ENCODE data around the gene SLC16A4.

Gene SLC16A4

GRCh38 chr1:110350360-110350759, 40.5 kb downstream of the SLC16A4 start:
- no peak for DNase-seq

- no peak for DNase-seq
Measured at GRCh38 chr1:110348771-110349170, 42.1 kb downstream of the SLC16A4 start.

DNA sequence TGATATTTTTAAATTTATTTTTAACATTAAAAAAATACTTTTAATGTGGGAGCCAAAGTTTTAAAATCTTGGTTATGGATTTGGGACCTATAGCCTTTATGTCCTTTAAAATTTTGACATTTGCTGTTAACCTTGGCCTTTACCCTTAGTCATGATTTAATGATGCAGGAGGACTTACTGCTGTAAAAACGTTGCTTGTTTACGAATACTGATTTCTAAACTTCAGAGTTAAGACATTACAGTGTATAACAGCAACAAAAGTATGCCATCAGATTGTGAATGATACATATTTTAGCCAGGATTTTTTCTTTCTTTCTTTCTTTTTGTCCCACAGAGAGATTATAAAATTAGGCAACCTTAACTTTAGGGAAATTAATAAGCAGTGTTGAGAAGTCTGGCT, 42.8 kb downstream of the SLC16A4 start:
- no peak for DNase-seq

- peak in 1 of 2 experiments; percentile 10 for DNase-seq
Measured at GRCh38 chr1:110347182-110347893, 43.5 kb downstream of the SLC16A4 start.

- DNase-seq = no peak
Measured at GRCh38 chr1:110346690-110347089, 44.1 kb downstream of the SLC16A4 start.

- no peak for DNase-seq
Measured at GRCh38 chr1:110345480-110345879, 45.3 kb downstream of the SLC16A4 start.

- DNase-seq = no peak
Measured at GRCh38 chr1:110344152-110344551, 46.7 kb downstream of the SLC16A4 start.

GRCh38 chr1:110343249-110343648, 47.6 kb downstream of the SLC16A4 start:
- no peak for DNase-seq

- DNase-seq = peak in 1 of 2 experiments; percentile 31
Measured at GRCh38 chr1:110341872-110342331, 48.9 kb downstream of the SLC16A4 start.

DNA sequence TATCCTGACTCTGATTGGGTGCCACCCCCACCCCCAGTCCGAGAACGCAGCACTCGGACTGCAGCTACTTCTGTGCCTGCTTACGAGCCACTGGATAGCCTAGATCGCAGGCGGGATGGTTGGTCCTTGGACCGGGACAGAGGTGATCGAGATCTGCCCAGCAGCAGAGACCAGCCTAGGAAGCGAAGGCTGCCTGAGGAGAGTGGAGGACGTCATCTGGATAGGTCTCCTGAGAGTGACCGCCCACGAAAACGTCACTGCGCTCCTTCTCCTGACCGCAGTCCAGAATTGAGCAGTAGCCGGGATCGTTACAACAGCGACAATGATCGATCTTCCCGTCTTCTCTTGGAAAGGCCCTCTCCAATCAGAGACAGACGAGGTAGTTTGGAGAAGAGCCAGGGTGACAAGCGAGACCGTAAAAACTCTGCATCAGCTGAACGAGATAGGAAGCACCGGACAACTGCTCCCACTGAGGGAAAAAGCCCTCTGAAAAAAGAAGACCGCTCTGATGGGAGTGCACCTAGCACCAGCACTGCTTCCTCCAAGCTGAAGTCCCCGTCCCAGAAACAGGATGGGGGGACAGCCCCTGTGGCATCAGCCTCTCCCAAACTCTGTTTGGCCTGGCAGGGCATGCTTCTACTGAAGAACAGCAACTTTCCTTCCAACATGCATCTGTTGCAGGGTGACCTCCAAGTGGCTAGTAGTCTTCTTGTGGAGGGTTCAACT, 49.5 kb downstream of the SLC16A4 start:
- DNase-seq = peak; percentile 26 to 62

GRCh38 chr1:110340207-110340468, 50.7 kb downstream of the SLC16A4 start:
- peak in 1 of 2 experiments; percentile 55 for DNase-seq

- DNase-seq = peak; percentile 32 to 78
Measured at GRCh38 chr1:110339407-110340206, 51.2 kb downstream of the SLC16A4 start.

DNA sequence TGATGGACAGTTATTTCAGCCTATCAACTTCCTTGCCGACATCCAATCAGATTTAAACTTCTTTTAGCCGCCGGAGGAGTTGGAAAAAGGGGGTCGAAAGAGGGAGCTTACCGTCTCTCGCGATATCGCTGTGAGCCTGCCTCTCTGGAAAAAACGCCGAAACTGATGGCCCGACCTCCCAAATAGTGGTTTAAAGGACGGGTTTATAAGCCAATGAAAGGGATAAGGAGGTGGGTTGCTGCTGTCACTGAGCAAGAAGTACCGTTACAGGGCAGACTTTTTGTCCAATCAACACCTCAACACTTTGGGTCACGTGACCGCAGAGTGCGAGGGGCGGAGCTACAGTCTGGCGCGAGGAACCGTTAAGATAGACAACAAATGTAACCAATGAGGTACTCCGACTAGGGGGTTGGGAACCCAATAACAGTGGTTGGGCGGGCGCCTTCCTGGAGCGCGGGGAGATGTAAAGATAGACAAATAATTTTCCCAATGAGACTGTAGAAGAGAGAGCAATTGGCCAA, 51.9 kb downstream of the SLC16A4 start, which contains the start of gene RBM15:
RBM15 (plus strand) TSS at position 492 of the 521 bp plus-strand sequence; CDS start at position 521, 29 bp downstream.
- peak; percentile 100 for DNase-seq

DNA sequence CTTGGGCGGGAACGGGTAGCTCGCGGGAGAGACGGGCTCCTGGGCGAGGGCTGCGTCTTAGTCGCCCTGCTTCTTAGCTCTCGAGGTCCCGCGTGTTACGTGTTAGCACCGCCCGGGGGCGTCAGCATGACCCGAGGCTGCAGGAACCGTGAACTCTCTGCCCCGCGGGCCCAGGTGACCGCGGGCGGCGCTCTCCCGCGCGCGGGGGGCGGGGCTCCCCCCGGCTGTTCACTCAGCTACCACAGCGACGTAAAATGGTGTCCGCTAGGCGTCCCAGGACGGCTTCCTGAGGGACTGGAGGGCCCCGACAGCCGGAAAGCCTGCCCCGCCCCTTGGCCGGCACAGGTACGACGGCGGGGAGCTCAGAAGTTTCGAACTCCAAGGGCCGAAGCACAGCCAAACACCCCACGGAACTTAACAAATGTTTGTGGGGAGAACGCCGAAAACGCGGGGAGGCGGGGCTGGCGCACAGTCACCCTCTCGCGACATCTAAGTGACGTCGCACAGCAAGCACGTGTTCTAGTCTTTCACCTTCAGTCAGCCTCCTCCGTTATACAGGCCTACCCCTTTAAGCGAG, 52.4 kb downstream of the SLC16A4 start:
- peak in 1 of 2 experiments; percentile 99 for DNase-seq

DNA sequence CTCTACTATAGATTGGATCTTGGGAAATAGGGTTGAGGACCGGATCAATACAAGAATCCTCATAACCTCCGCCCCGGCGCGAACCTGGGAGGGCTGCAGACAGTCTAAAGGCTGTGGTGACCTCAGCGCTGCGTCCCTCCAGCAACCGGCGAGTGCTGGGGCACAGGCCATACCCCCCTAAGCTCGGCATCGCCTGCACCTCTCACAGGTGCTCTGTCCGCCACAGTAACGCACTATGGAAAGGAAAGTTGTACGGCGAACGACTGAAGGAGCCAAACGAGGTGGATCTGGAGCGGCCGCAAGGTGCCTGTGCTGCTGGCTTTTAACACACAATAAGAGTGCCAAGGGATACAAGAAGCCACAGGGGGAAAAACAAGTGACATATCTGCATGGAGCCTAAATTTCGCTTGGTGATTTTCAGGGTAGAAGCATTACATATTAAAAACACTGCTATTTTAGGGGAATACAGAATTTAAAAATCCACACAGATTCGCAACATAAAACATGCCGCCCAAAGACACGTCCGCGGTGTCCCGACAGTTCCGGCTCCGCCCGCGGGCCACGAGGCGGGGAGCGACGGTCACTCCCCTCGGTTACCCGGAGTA, 53.0 kb downstream of the SLC16A4 start:
- peak; percentile 57 to 83 for DNase-seq

DNA sequence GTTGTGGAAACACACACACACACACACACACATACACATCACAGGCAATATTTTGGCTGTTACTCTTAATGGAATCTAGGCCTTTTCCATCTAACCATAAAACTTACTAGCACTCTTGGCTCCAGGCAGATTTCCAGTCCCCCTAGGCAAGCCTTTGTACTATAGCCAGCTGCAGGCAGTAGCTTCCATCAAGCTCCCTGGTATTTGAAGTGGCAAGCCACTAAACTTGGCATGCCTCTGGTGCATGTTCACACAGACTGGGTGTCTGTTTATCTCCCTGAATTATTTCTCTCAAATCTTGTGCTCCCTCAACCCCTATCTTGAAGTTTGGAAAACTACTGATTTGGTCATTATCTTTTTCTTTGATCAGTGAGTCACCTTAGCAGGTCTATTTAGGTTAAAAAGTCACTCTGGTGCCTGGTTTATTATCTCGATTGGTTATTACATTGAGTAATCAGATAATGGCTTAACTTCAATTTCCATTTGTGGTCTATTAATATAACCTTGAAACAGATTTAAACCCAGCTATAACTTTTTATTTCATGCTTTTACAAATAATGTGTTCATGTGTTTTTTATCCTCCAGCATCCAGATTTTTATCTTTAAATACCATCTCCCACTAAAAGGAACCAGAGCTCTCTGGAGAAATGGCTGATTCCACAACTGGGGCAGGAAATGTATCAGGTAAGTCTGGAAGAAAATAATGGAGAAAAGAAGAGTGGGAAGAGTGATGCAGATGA, 54.4 kb downstream of the SLC16A4 start:
- DNase-seq = no peak

DNA sequence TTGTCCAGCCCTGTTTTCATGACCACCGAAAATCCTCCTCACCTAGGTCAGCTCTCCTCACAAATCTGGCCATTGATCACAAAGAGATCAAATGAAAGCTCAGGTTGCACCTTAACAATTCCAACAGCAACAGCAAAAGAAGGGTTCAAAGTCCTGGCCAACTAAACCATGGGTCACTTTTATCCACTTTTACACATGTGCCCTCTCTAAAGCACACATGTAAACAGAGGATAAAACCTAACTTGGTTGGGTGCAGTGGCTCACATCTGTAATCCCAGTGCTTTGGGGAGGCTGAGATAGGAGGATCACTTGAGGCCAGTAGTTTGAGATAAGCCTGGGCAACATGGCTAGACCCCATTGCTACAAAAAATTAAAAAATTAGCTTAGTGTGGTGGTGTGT, 55.6 kb downstream of the SLC16A4 start:
- no peak for DNase-seq

- DNase-seq = no peak
Measured at GRCh38 chr1:110328700-110329099, 62.1 kb downstream of the SLC16A4 start.

GRCh38 chr1:110328274-110328673, 62.6 kb downstream of the SLC16A4 start:
- DNase-seq = no peak

- no peak for DNase-seq
Measured at GRCh38 chr1:110326826-110327225, 64.0 kb downstream of the SLC16A4 start.

DNA sequence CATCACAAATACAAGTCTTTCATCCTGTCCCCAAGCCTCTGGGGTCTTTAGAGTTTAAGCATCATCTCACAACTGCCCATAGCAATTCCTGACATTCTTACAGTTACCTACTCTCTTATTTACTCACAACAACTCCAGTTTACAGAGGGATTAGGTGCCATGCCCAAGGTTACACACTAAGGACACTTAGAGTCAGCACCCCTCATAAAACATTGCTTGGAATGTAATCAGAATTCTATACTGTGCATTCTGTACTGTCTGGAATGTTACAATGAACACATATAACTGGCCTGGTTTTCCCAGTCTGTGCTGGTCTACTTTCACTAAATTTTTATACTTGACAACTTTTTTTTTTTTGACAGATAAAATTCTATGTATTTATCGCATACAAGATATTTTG, 66.2 kb downstream of the SLC16A4 start:
- DNase-seq = no peak

- DNase-seq = no peak
Measured at GRCh38 chr1:110321846-110322245, 69.0 kb downstream of the SLC16A4 start.
